ENCODE data around the gene GNB1L.

Gene GNB1L

GRCh38 chr22:19854778-19855503 lies at the start of gene GNB1L, which contains the start of gene RTL10:
GNB1L (minus strand) TSS chr22:19854874; CDS start chr22:19821355, 33,519 bp downstream.
RTL10 (minus strand) TSS chr22:19854874; CDS start chr22:19852261, 2,613 bp downstream.
- peak; percentile 23 for TF ChIP-seq CTCF (IDR thresholded peaks at IDR 0.05; ENCODE audit: borderline replicate concordance, control extremely low read depth, extremely low read depth, insufficient read depth, missing control alignments)
- in situ Hi-C loops (cut with MboI; ENCODE audit: low sequenced_read_pairs, unreplicated experiment) = no loop called here
- DNase-seq (ENCODE audit: low spot score) = peak; percentile 99

GRCh38 chr22:19904174-19904856 lies 49.6 kb upstream of the GNB1L start:
- TF ChIP-seq CTCF (IDR thresholded peaks at IDR 0.05; ENCODE audit: borderline replicate concordance, control extremely low read depth, extremely low read depth, insufficient read depth, missing control alignments) = no peak
- in situ Hi-C loops (cut with MboI; ENCODE audit: low sequenced_read_pairs, unreplicated experiment) = no loop called here
- no peak for DNase-seq (ENCODE audit: low spot score)

- no peak for DNase-seq (ENCODE audit: low spot score)
- in situ Hi-C loops (cut with MboI; ENCODE audit: low sequenced_read_pairs, unreplicated experiment) = no loop called here
- TF ChIP-seq CTCF (IDR thresholded peaks at IDR 0.05; ENCODE audit: borderline replicate concordance, control extremely low read depth, extremely low read depth, insufficient read depth, missing control alignments) = no peak
Observed at GRCh38 chr22:19903513-19903912, 48.8 kb upstream of the GNB1L start.

- TF ChIP-seq CTCF (IDR thresholded peaks at IDR 0.05; ENCODE audit: borderline replicate concordance, control extremely low read depth, extremely low read depth, insufficient read depth, missing control alignments) = no peak
- no peak for DNase-seq (ENCODE audit: low spot score)
- in situ Hi-C loops (cut with MboI; ENCODE audit: low sequenced_read_pairs, unreplicated experiment) = no loop called here
Observed at GRCh38 chr22:19903031-19903430, 48.4 kb upstream of the GNB1L start.

GRCh38 chr22:19902245-19902715 lies 47.6 kb upstream of the GNB1L start:
- no peak for DNase-seq (ENCODE audit: low spot score)
- TF ChIP-seq CTCF (IDR thresholded peaks at IDR 0.05; ENCODE audit: borderline replicate concordance, control extremely low read depth, extremely low read depth, insufficient read depth, missing control alignments) = no peak
- in situ Hi-C loops (cut with MboI; ENCODE audit: low sequenced_read_pairs, unreplicated experiment) = no loop called here

- TF ChIP-seq CTCF (IDR thresholded peaks at IDR 0.05; ENCODE audit: borderline replicate concordance, control extremely low read depth, extremely low read depth, insufficient read depth, missing control alignments) = no peak
- in situ Hi-C loops (cut with MboI; ENCODE audit: low sequenced_read_pairs, unreplicated experiment) = no loop called here
- no peak for DNase-seq (ENCODE audit: low spot score)
Observed at GRCh38 chr22:19901577-19902244, 47.0 kb upstream of the GNB1L start.
